Measurements from ENCODE around the gene TRIM16. TPM values are rescaled to one million over a fixed set of nuclear protein-coding genes. Genes with fewer than 3 reads are reported as not detected.
"Not testable (repeated sequence)": the region's sequence is repeated elsewhere in the genome, so short reads cannot be mapped to it uniquely, and the experiment has no call there.

TRIM16 gene
- 41.5 and 58.3 TPM in 2 replicates for total RNA-seq

GRCh38 chr17:15683824-15684478 is at the start of gene TRIM16:
TRIM16 (minus strand) TSS chr17:15684311; CDS start chr17:15651609, 32,702 bp downstream.
- DNase-seq (ENCODE audit: low read depth in 2 of 2): peak in 1 of 2 donors; percentile 55

GRCh38 chr17:15733174-15733789 is 49.2 kb upstream of the TRIM16 start:
- DNase-seq (ENCODE audit: low read depth in 2 of 2): not testable (repeated sequence)

DNA sequence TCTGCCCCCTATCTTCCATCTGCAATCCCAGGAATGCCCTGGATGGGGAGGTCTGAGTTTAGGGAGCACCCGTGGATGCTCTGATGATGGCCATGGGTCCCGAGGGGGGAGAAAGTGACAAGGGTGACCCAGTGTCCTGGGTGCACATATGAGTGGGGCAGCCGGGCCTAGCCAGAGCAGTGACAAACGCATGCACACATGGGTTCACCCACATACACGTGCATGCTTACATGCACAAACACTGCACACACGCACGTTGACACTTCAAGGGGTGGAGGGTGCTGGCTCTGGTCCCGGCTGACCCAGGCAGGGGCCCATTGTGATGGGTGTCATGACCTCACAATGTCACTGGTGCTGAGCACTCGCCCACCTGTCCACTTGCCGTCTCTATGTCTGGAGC is 47.8 kb upstream of the TRIM16 start, which contains the start of gene TBC1D26:
TBC1D26 (plus strand) TSS at position 384 of the 400 bp plus-strand sequence. CDS start 3,066 bp downstream, outside the sequence.
- not testable (repeated sequence) for DNase-seq (ENCODE audit: low read depth in 2 of 2)

DNA sequence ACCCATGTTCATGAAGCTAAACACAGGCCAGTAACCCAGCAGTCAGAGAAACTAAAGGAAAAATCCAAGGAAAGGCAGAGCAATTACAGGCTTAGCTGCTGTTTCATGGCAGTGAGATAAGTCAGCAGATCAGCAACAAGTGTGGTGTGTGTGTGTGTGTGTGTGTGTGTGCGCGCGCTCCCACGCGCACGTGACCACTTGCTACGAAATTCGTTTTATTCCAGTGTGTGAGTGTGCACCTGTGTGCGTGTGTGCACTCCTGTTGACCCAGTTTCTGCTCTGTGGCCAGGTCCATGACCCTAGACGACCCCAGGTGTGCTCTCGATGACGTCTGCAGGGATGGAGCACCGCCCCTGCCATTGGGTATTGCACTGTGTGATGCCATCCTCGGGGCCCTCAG is 46.4 kb upstream of the TRIM16 start:
- DNase-seq (ENCODE audit: low read depth in 2 of 2): not testable (repeated sequence)

DNA sequence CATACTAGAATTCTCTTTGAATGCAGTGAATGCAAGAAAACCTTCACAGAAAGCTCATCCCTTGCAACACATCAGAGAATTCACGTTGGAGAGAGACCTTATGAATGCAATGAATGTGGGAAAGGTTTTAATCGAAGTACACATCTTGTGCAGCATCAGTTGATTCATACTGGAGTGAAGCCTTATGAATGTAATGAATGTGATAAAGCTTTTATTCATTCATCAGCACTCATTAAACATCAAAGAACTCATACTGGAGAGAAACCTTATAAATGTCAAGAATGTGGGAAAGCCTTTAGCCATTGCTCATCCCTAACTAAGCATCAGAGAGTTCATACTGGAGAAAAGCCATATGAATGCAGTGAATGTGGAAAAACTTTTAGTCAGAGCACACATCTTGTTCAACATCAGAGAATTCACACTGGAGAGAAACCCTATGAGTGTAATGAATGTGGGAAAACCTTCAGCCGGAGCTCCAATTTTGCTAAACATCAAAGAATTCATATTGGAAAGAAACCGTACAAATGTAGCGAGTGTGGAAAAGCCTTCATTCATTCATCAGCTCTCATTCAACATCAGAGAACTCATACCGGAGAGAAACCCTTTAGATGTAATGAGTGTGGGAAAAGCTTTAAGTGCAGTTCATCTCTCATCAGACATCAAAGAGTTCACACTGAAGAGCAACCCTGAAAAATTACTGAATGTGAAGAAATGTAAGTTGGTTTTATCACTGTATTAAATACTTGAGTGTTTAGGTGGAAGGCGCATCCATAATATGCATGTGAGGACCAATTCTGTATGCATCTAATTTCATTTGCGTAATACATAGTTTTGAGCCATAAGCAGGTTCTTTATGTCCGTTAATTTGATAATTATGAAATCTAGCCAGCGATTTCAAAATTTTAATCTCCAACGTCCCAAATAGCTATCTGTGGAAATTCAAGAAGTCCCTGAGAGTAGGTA is 32.8 kb upstream of the TRIM16 start:
- DNase-seq (ENCODE audit: low read depth in 2 of 2): not testable (repeated sequence)

- DNase-seq (ENCODE audit: low read depth in 2 of 2): not testable (repeated sequence)
These were observed 24.8 kb upstream of the TRIM16 start for GRCh38 chr17:15708879-15709278.

DNA sequence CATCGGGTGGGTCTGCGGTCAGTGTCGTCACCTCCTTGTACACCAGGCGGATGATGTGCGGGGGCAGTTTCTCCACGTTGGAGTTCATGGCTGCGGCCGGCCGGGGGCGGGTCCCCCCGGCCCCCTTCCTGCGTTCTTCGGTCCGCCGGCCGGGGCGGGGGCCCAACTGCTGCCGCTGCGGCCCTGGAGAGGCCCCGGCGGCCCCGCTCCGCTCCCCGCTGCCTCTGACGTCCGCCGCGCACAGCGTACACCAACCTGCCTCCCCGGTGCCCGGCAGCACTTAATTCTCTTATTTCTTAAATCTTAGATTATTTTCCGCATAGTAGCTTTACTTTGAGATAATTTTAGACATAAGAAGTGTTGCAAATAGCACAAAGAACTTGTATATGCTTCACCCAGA is 20.7 kb upstream of the TRIM16 start:
- not testable (repeated sequence) for DNase-seq (ENCODE audit: low read depth in 2 of 2)

- DNase-seq (ENCODE audit: low read depth in 2 of 2): not testable (repeated sequence)
These were observed 20.1 kb upstream of the TRIM16 start for GRCh38 chr17:15704239-15704638.

- not testable (repeated sequence) for DNase-seq (ENCODE audit: low read depth in 2 of 2)
These were observed 15.8 kb upstream of the TRIM16 start for GRCh38 chr17:15699937-15700336.

DNA sequence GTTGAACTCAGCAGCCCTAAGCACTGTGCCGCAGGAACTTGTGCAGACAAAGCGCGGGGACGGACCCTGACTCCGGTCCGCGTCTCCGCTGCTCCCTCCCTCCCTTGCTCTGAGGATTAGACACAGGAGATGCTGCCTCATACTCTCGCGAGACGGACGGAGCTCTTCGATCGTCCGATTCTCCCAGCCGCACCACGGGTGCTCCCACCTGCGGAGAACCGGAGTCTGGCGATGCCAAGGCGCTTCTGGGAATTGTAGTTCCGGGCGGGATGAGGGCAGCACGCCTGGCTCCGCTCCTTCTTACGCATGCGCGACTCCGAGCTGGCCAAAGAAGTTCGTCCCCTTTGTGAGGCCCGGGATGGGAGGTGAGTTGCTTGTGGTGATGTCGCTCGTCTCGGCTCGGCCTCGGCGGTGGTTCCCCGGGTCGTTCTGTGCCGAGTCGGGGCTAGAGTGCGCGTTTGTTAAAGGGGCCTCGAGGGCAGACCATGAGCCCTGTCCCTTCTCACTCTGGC is 15.4 kb upstream of the TRIM16 start, which contains the start of gene ZNF286A:
ZNF286A (plus strand) TSS at position 340 of the 512 bp plus-strand sequence. CDS start 578 bp downstream, outside the sequence.
- peak; percentile 96 to 99 for DNase-seq (ENCODE audit: low read depth in 2 of 2)

DNA sequence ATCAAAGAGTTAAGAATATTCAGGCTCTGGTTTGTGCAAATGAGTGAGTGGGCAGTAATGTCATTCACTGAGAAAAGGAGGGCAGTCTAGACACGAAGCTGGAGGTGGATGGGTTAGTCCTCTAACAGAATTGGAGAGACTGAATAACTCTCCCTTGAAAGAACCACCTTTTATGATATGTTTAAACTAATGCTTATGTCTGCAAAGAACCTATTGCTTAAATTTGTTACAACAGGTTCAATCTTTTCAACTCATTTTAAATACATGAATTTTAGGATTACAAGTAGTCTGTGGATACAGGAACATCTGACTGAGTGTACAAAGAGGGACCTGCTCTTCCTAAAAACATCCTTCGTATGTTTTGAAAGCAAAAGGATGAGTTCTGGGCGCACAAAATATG is 14.9 kb upstream of the TRIM16 start:
- DNase-seq (ENCODE audit: low read depth in 2 of 2): not testable (repeated sequence)

GRCh38 chr17:15687494-15687893 is 3.4 kb upstream of the TRIM16 start:
- not testable (repeated sequence) for DNase-seq (ENCODE audit: low read depth in 2 of 2)

- not testable (repeated sequence) for DNase-seq (ENCODE audit: low read depth in 2 of 2)
These were observed 976 bp downstream of the TRIM16 start for GRCh38 chr17:15683135-15683534.

DNA sequence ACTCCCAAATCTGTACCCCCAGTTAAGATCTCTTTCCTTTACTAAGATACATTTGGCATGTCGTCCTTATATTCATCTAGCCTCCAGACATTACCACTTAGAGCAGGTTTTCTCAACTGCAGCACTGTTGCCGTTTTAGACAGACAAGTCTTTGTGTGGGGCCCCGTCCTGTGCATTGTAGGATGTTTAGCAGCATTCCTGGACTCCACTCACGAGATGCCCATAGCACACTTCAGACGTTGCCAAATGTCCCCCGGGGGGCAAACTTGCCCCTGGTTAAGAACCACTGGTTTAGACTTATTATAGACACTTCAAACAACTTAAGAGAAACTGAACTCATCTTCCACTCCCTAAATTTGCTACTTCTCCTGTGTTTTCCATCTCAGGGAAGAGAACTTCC is 8.1 kb downstream of the TRIM16 start:
- not testable (repeated sequence) for DNase-seq (ENCODE audit: low read depth in 2 of 2)

- DNase-seq (ENCODE audit: low read depth in 2 of 2): not testable (repeated sequence)
These were observed 9.5 kb downstream of the TRIM16 start for GRCh38 chr17:15674640-15675039.

DNA sequence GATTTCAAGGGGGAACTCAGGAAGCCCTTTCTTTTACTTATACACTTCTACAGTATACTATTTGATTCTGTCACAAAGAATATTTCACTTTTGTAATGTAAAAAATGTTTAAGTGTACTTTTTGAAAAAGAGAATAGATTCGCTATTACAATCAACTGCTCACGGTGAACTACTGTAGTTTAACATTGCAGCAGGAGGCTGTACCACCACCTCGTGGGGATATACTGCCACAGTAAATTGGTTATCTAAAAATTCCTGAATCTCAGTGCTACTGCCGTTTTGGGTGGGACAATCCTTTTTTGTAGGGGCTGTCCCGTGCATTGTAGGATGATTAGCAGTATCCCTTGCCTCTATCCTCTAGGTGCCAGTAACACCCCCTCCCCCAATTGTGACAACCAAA is 14.6 kb downstream of the TRIM16 start:
- DNase-seq (ENCODE audit: low read depth in 2 of 2): not testable (repeated sequence)

GRCh38 chr17:15663691-15664090 is 20.4 kb downstream of the TRIM16 start:
- no peak for DNase-seq (ENCODE audit: low read depth in 2 of 2)

- no peak for DNase-seq (ENCODE audit: low read depth in 2 of 2)
These were observed 20.9 kb downstream of the TRIM16 start for GRCh38 chr17:15663176-15663575.

DNA sequence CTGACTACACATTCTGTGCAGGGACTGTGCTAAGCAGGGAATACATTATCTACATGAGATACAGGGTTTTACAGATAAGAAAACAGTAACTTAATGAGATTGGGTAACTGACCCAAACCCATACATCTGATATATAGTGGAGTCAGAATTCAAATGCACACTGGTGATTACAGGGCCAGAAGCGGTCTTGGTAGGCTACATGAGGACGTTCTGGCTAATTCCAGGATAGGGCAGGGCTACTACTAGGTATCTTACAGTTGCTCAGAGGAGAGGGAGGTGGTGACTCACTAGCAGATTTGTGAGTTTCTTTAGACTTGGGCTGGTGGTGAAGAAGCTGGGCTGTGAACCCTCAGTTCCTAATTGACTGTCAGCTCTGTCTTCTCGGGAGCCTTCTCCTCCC is 21.4 kb downstream of the TRIM16 start:
- no peak for DNase-seq (ENCODE audit: low read depth in 2 of 2)

DNA sequence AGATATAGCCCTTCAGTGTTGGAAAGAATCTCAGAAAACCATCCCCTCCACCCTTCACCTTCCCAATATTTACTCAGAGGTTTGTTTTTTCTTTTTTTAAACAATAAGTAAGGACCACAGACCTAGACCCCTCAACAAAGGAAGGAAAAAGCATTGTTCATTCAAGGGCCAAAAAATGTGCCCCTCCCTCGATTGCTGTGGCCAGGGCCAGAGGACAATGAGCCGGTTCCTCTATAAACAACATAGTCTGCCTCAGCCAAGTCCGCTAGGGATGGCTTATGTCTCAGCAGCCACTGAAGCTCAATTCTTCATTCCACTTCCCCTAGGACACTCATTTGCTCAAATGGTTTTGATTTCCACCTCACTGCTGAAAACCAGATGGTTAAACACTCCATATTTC is 24.0 kb downstream of the TRIM16 start:
- peak in 1 of 2 donors; percentile 76 for DNase-seq (ENCODE audit: low read depth in 2 of 2)

DNA sequence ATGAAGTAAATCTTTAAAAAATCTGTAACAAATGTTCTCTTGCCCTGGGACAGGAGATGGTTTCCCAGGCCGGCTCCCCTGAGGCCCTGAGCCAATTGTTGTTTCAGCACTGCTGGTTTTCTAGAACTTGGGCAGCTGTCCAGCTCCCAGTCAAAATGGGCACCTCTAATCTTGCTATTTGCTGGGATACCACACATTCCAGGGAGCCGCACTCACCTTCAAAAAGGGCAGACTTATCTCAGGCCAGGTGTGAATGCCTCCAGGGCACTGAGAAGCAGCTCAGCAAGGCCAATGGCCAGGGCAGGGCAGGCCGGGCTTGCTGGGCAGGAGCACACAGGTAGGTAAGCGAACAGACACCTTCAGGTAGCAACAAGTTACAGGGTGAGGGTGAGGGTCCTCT is 24.4 kb downstream of the TRIM16 start:
- peak in 1 of 2 donors; percentile 61 for DNase-seq (ENCODE audit: low read depth in 2 of 2)
